Gastrocnemius medialis (tissue), 4 donors: Measurements from ENCODE around the gene CACNA1C.

Experiments used
- POLR2A ChIP-seq, 2 donors: fragments of 450-650 bp; IDR thresholded peaks; one replicate each; pipeline ENCODE4 v1.6.1; 2017; ENCODE audit warnings: antibody characterized with exemption in 2 of 2, mild to moderate bottlenecking in 2 of 2, moderate library complexity in 2 of 2
- TF ChIP-seq, protein P1 (sequence below), 5 experiments: fragments of 450-650 bp in 3 of 5; fragments of 200-600 bp in 2 of 5; sonication (generic) in 2 of 5; IDR thresholded peaks in 4 of 5; conservative IDR thresholded peaks in 1 of 5; 1 replicate in 4 of 5; 2 replicates in 1 of 5; pipeline ENCODE4 v1.5.1; 2016 to 2019; ENCODE audit warnings: antibody characterized with exemption in 5 of 5, mild to moderate bottlenecking in 3 of 5, moderate library complexity in 3 of 5

DNA sequence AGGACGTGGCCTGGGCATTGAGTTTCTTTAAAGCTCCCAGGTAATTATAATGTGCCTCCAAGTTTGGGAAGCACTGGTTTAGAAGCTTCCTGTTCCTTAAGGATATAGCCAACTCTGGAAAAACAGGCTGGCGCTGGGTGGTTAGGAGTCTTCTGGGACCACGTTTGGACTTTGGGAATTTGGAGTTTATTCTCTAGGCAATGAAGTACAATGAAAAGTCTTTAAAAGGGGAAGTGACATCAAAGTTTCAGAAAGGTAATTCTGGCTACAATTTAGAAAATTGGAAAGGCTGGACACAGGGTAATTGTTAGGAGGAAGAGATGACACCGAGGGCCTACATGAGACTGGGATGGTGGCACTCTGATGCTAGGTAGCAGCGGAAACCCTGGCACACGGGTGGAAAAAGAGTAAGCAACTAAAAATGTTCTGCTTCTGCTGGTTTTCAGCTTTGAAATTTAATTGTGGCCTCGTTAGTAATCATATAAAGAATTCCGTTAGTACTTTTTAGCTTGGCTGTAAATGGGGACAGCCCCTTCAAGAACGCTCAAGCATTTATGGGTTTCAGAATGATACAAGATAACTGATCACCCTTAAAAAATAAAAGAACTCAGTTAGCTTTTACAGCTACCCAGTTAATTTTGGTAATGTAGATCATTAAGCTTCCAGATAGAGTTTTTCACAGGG lies 35.8 kb upstream of the CACNA1C start:
- TF ChIP-seq, protein P1, sequence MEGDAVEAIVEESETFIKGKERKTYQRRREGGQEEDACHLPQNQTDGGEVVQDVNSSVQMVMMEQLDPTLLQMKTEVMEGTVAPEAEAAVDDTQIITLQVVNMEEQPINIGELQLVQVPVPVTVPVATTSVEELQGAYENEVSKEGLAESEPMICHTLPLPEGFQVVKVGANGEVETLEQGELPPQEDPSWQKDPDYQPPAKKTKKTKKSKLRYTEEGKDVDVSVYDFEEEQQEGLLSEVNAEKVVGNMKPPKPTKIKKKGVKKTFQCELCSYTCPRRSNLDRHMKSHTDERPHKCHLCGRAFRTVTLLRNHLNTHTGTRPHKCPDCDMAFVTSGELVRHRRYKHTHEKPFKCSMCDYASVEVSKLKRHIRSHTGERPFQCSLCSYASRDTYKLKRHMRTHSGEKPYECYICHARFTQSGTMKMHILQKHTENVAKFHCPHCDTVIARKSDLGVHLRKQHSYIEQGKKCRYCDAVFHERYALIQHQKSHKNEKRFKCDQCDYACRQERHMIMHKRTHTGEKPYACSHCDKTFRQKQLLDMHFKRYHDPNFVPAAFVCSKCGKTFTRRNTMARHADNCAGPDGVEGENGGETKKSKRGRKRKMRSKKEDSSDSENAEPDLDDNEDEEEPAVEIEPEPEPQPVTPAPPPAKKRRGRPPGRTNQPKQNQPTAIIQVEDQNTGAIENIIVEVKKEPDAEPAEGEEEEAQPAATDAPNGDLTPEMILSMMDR (IDR thresholded peaks at IDR 0.05 in 4 of 5, conservative IDR thresholded peaks at IDR 0.05 in 1 of 5) = no peak
- TF ChIP-seq POLR2A (IDR thresholded peaks at IDR 0.05) = no peak
